HL-60 (cell line): ENCODE data around the gene RGPD8.

ENCODE experiments used
- DNase-seq, 2 experiments: peaks; one replicate each; pipeline ENCODE4 v3.0.0-alpha.2; 2010 to 2020; ENCODE audit warnings: low read depth in 1 of 2, low spot score in 1 of 2
- H3K27ac ChIP-seq: fragments of 250-450 bp; sonication (Bioruptor Pico); replicated peaks from 2 replicates; pipeline ENCODE4 v1.5.1; 2020; ENCODE audit warnings: mild to moderate bottlenecking, moderate library complexity
- H3K27me3 ChIP-seq: fragments of 250-450 bp; sonication (Bioruptor Pico); 2 replicates; pipeline ENCODE4 v1.5.1; 2021; ENCODE audit warnings: mild to moderate bottlenecking, moderate library complexity; ENCODE audit not compliant: insufficient read depth, poor library complexity, severe bottlenecking
- H3K4me3 ChIP-seq: replicated peaks from 2 replicates; pipeline ENCODE4 v1.5.1; 2011; ENCODE audit warnings: mild to moderate bottlenecking, control low read depth, low read length; ENCODE audit not compliant: insufficient read depth
- CTCF ChIP-seq: IDR thresholded peaks from one replicate; pipeline ENCODE4 v1.5.1; 2011; ENCODE audit warnings: low read length, control low read depth, inconsistent platforms; ENCODE audit not compliant: insufficient read depth
- GABPA ChIP-seq: IDR thresholded peaks from 2 replicates; pipeline ENCODE4 v1.6.1; 2012; ENCODE audit warnings: low read depth
- POLR2AphosphoS5 ChIP-seq: IDR thresholded peaks from 2 replicates; pipeline ENCODE4 v1.6.1; 2012; ENCODE audit warnings: low read depth
- REST ChIP-seq: IDR thresholded peaks from 2 replicates; pipeline ENCODE4 v1.6.1; 2012; ENCODE audit warnings: low read depth; ENCODE audit not compliant: insufficient replicate concordance
- SPI1 ChIP-seq: IDR thresholded peaks from 2 replicates; pipeline ENCODE4 v1.6.1; 2012; ENCODE audit warnings: low read depth, mild to moderate bottlenecking, borderline replicate concordance

RGPD8 gene

GRCh38 chr2:112463256-112463655 lies 29.8 kb upstream of the RGPD8 start:
- Histone ChIP-seq H3K4me3 (no peak overlapping the region), H3K27me3 (no peaks in the 10 kb centered on the region), H3K27ac (no peak overlapping the region)
- TF ChIP-seq REST (no peak), SPI1 (no peak), POLR2AphosphoS5 (no peak), GABPA (no peak), CTCF (no peak)
- DNase-seq = no peak

GRCh38 chr2:112462178-112462577 lies 28.7 kb upstream of the RGPD8 start:
- Histone ChIP-seq H3K4me3 (no peak overlapping the region), H3K27ac (no peak overlapping the region), H3K27me3 (no peaks in the 10 kb centered on the region)
- TF ChIP-seq REST = no peak
- TF ChIP-seq CTCF = no peak
- TF ChIP-seq GABPA = no peak
- no peak for TF ChIP-seq POLR2AphosphoS5
- no peak for TF ChIP-seq SPI1
- no peak for DNase-seq

GRCh38 chr2:112459372-112459771 lies 25.9 kb upstream of the RGPD8 start:
- Histone ChIP-seq H3K27ac (no peak overlapping the region), H3K4me3 (no peak overlapping the region), H3K27me3 (no peaks in the 10 kb centered on the region)
- no peak for DNase-seq
- TF ChIP-seq REST (no peak), GABPA (no peak), SPI1 (no peak), POLR2AphosphoS5 (no peak), CTCF (no peak)
